SJSA1 (cell line): Measurements from ENCODE around the gene PARD3B. TPM values are rescaled to one million over a fixed set of nuclear protein-coding genes. Genes with fewer than 3 reads are reported as not detected.

Experiments used
- DNase-seq, 2 experiments: peaks; one replicate each; pipeline ENCODE4 v3.0.0-alpha.2; 2015 to 2020; ENCODE audit warnings: low spot score in 2 of 2, low read depth in 1 of 2
- H3K27ac ChIP-seq: fragments of 250-450 bp; sonication (Bioruptor Pico); 2 replicates; pipeline ENCODE4 v1.5.1; 2020; ENCODE audit warnings: mild to moderate bottlenecking, moderate library complexity
- H3K27me3 ChIP-seq: fragments of 250-450 bp; sonication (Bioruptor Pico); replicated peaks from 2 replicates; pipeline ENCODE4 v1.5.1; 2020; ENCODE audit warnings: mild to moderate bottlenecking, moderate library complexity
- H3K36me3 ChIP-seq: fragments of 250-450 bp; sonication (Bioruptor Pico); 2 replicates; pipeline ENCODE4 v1.5.1; 2020; ENCODE audit warnings: mild to moderate bottlenecking
- H3K4me1 ChIP-seq: fragments of 250-450 bp; sonication (Bioruptor Pico); replicated peaks from 2 replicates; pipeline ENCODE4 v1.6.1; 2021; ENCODE audit warnings: mild to moderate bottlenecking
- H3K4me3 ChIP-seq: fragments of 250-450 bp; sonication (Bioruptor Pico); 2 replicates; pipeline ENCODE4 v1.5.1; 2020; ENCODE audit warnings: mild to moderate bottlenecking
- H3K9me3 ChIP-seq: fragments of 250-450 bp; sonication (Bioruptor Pico); replicated peaks from 2 replicates; pipeline ENCODE4 v1.5.1; 2020; ENCODE audit warnings: mild to moderate bottlenecking
- total RNA-seq: library from RNA; depleted of rRNA; stranded (reverse); fragments of >200 nt; shearing (Covaris generic); gene quantifications from 2 replicates; pipeline ENCODE4 v1.2.3, GENCODE V29; 2014

PARD3B gene
- total RNA-seq, 1 experiment from 2014 or later, result 10.6 TPM

GRCh38 chr2:205539603-205540002, 994.3 kb downstream of the PARD3B start:
- Histone ChIP-seq H3K4me1 (no peaks in the 10 kb centered on the region), H3K9me3 (no peaks in the 10 kb centered on the region), H3K4me3 (no peak overlapping the region), H3K27me3 (no peaks in the 10 kb centered on the region), H3K36me3 (no peaks in the 10 kb centered on the region), H3K27ac (no peak overlapping the region)
- no peak for DNase-seq

- Histone ChIP-seq H3K27me3 (no peaks in the 10 kb centered on the region), H3K4me3 (no peak overlapping the region), H3K36me3 (no peaks in the 10 kb centered on the region), H3K9me3 (no peaks in the 10 kb centered on the region), H3K4me1 (no peaks in the 10 kb centered on the region), H3K27ac (no peak overlapping the region)
- DNase-seq, result no peak
Measured at GRCh38 chr2:205540036-205540435, 994.8 kb downstream of the PARD3B start.

GRCh38 chr2:205543262-205543843, 998.1 kb downstream of the PARD3B start:
- Histone ChIP-seq H3K36me3 (no peaks in the 10 kb centered on the region), H3K4me3 (no peak overlapping the region), H3K9me3 (no peaks in the 10 kb centered on the region), H3K27ac (no peak overlapping the region), H3K27me3 (no peaks in the 10 kb centered on the region), H3K4me1 (no peaks in the 10 kb centered on the region)
- DNase-seq, result no peak

- no peaks in the 10 kb centered on the region for H3K4me1 ChIP-seq
- H3K27ac ChIP-seq, result no peak overlapping the region
- no peak for DNase-seq
- H3K36me3 ChIP-seq, result no peaks in the 10 kb centered on the region
- H3K27me3 ChIP-seq, result no peaks in the 10 kb centered on the region
- H3K9me3 ChIP-seq, result no peaks in the 10 kb centered on the region
- no peak overlapping the region for H3K4me3 ChIP-seq
Measured at GRCh38 chr2:205543937-205544702, 998.8 kb downstream of the PARD3B start.

- H3K27ac ChIP-seq, result no peak overlapping the region
- no peak overlapping the region for H3K4me3 ChIP-seq
- no peaks in the 10 kb centered on the region for H3K27me3 ChIP-seq
- H3K36me3 ChIP-seq, result no peaks in the 10 kb centered on the region
- no peaks in the 10 kb centered on the region for H3K4me1 ChIP-seq
- no peak for DNase-seq
- H3K9me3 ChIP-seq, result no peaks in the 10 kb centered on the region
Measured at GRCh38 chr2:205545971-205546816, 1000.9 kb downstream of the PARD3B start.

GRCh38 chr2:205555566-205556230, 1010.4 kb downstream of the PARD3B start:
- DNase-seq, result no peak
- H3K4me1 ChIP-seq, result no peaks in the 10 kb centered on the region
- no peaks in the 10 kb centered on the region for H3K36me3 ChIP-seq
- no peak overlapping the region for H3K27ac ChIP-seq
- no peaks in the 10 kb centered on the region for H3K9me3 ChIP-seq
- no peak overlapping the region for H3K4me3 ChIP-seq
- H3K27me3 ChIP-seq, result no peaks in the 10 kb centered on the region

GRCh38 chr2:205556357-205556756, 1011.1 kb downstream of the PARD3B start:
- no peak overlapping the region for H3K4me3 ChIP-seq
- no peaks in the 10 kb centered on the region for H3K27me3 ChIP-seq
- no peaks in the 10 kb centered on the region for H3K36me3 ChIP-seq
- no peak overlapping the region for H3K27ac ChIP-seq
- no peaks in the 10 kb centered on the region for H3K9me3 ChIP-seq
- no peaks in the 10 kb centered on the region for H3K4me1 ChIP-seq
- DNase-seq, result no peak

- H3K27ac ChIP-seq, result no peak overlapping the region
- no peaks in the 10 kb centered on the region for H3K27me3 ChIP-seq
- DNase-seq, result no peak
- H3K36me3 ChIP-seq, result no peaks in the 10 kb centered on the region
- H3K4me3 ChIP-seq, result no peak overlapping the region
- H3K9me3 ChIP-seq, result no peaks in the 10 kb centered on the region
- no peaks in the 10 kb centered on the region for H3K4me1 ChIP-seq
Measured at GRCh38 chr2:205556841-205557539, 1011.7 kb downstream of the PARD3B start.

- H3K27me3 ChIP-seq, result no peaks in the 10 kb centered on the region
- no peaks in the 10 kb centered on the region for H3K36me3 ChIP-seq
- H3K4me3 ChIP-seq, result no peak overlapping the region
- H3K27ac ChIP-seq, result no peak overlapping the region
- H3K9me3 ChIP-seq, result no peaks in the 10 kb centered on the region
- DNase-seq, result no peak
- H3K4me1 ChIP-seq, result no peaks in the 10 kb centered on the region
Measured at GRCh38 chr2:205557873-205558272, 1012.6 kb downstream of the PARD3B start.

- no peak overlapping the region for H3K27ac ChIP-seq
- no peak for DNase-seq
- no peaks in the 10 kb centered on the region for H3K36me3 ChIP-seq
- H3K4me3 ChIP-seq, result no peak overlapping the region
- H3K27me3 ChIP-seq, result no peaks in the 10 kb centered on the region
- H3K4me1 ChIP-seq, result no peaks in the 10 kb centered on the region
- no peaks in the 10 kb centered on the region for H3K9me3 ChIP-seq
Measured at GRCh38 chr2:205561441-205561840, 1016.2 kb downstream of the PARD3B start.

GRCh38 chr2:205563646-205564045, 1018.4 kb downstream of the PARD3B start:
- no peak overlapping the region for H3K27ac ChIP-seq
- no peaks in the 10 kb centered on the region for H3K36me3 ChIP-seq
- no peak for DNase-seq
- H3K27me3 ChIP-seq, result no peaks in the 10 kb centered on the region
- H3K4me3 ChIP-seq, result no peak overlapping the region
- no peaks in the 10 kb centered on the region for H3K4me1 ChIP-seq
- H3K9me3 ChIP-seq, result no peaks in the 10 kb centered on the region

GRCh38 chr2:205564346-205565141, 1019.3 kb downstream of the PARD3B start:
- Histone ChIP-seq H3K4me1 (no peaks in the 10 kb centered on the region), H3K27ac (no peak overlapping the region), H3K4me3 (no peak overlapping the region), H3K27me3 (no peaks in the 10 kb centered on the region), H3K36me3 (no peaks in the 10 kb centered on the region), H3K9me3 (no peaks in the 10 kb centered on the region)
- DNase-seq, result no peak

- no peak for DNase-seq
- Histone ChIP-seq H3K27ac (no peak overlapping the region), H3K27me3 (no peaks in the 10 kb centered on the region), H3K4me1 (no peaks in the 10 kb centered on the region), H3K9me3 (no peaks in the 10 kb centered on the region), H3K36me3 (no peaks in the 10 kb centered on the region), H3K4me3 (no peak overlapping the region)
Measured at GRCh38 chr2:205565142-205565522, 1019.9 kb downstream of the PARD3B start.
